Tibial artery (tissue), 4 donors: ENCODE data around the gene CIPC.

Experiments
- DNase-seq, 2 donors: peaks; one replicate each; pipeline ENCODE4 v3.0.0-alpha.2; 2019
- H3K27ac ChIP-seq, 2 donors: fragments of 200-600 bp; sonication (generic) in 1 of 2; 1 replicate in 1 of 2; 2 replicates in 1 of 2; pipeline ENCODE4 v1.5.1; 2018 to 2019; ENCODE audit warnings: mild to moderate bottlenecking in 1 of 2
- H3K27me3 ChIP-seq, 2 donors: fragments of 200-600 bp; sonication (generic) in 1 of 2; one replicate each; pipeline versions ENCODE4 v1.5.1 to v1.6.0; 2016 to 2019
- H3K36me3 ChIP-seq, 3 donors: fragments of 200-600 bp; sonication (generic) in 2 of 3; one replicate each; pipeline ENCODE4 v1.5.1; 2016 to 2019; ENCODE audit warnings: mild to moderate bottlenecking in 2 of 3
- H3K4me1 ChIP-seq, 4 donors: fragments of 200-600 bp; sonication (generic) in 2 of 4; 1 replicate in 3 of 4; 2 replicates in 1 of 4; pipeline ENCODE4 v1.5.1; 2016 to 2019
- H3K4me3 ChIP-seq, 2 donors: fragments of 200-600 bp; sonication (generic) in 1 of 2; 1 replicate in 1 of 2; 2 replicates in 1 of 2; pipeline ENCODE4 v1.5.1; 2018 to 2019; ENCODE audit warnings: mild to moderate bottlenecking in 2 of 2
- H3K9me3 ChIP-seq, 3 donors: fragments of 200-600 bp; sonication (generic) in 1 of 3; one replicate each; pipeline ENCODE4 v1.5.1; 2016 to 2019
- intact Hi-C: fragments of 100-400 bp; cut with DNase I; formaldehyde crosslinking; loops from one replicate; pipeline ENCODE4 v1.15.0; 2023; ENCODE audit warnings: low total_unique reads
- TF ChIP-seq, protein P1 (sequence below), 2 experiments: fragments of 200-600 bp in 1 of 2; fragments of 450-650 bp in 1 of 2; IDR thresholded peaks; one replicate each; pipeline ENCODE4 v1.5.1; 2017 to 2019; ENCODE audit warnings: antibody characterized with exemption in 2 of 2, mild to moderate bottlenecking in 1 of 2, moderate library complexity in 1 of 2

CIPC gene

DNA sequence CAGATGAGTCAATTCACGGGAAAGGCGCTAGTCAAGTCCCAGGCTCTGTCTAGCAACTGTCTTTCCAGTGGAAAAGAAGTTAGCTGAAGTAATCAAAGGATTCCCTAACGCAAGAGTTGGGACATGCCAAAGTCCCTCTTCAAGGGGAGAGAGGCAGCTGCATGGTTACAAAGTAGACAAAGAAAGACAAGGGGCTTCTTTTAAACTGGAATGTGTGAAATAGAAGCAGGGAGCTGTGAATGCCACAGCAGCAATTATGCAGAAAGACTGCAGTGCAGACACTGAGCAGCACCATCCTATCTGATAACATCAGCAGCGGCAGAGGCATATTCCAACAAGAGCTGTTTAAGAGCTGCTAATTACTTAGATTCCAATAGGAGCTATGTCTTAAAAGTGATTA lies 12.5 kb upstream of the CIPC start:
- TF ChIP-seq, protein P1, sequence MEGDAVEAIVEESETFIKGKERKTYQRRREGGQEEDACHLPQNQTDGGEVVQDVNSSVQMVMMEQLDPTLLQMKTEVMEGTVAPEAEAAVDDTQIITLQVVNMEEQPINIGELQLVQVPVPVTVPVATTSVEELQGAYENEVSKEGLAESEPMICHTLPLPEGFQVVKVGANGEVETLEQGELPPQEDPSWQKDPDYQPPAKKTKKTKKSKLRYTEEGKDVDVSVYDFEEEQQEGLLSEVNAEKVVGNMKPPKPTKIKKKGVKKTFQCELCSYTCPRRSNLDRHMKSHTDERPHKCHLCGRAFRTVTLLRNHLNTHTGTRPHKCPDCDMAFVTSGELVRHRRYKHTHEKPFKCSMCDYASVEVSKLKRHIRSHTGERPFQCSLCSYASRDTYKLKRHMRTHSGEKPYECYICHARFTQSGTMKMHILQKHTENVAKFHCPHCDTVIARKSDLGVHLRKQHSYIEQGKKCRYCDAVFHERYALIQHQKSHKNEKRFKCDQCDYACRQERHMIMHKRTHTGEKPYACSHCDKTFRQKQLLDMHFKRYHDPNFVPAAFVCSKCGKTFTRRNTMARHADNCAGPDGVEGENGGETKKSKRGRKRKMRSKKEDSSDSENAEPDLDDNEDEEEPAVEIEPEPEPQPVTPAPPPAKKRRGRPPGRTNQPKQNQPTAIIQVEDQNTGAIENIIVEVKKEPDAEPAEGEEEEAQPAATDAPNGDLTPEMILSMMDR (IDR thresholded peaks at IDR 0.05): no peak
- H3K27ac ChIP-seq: no peak overlapping the region
- intact Hi-C loops: no loop called here

DNA sequence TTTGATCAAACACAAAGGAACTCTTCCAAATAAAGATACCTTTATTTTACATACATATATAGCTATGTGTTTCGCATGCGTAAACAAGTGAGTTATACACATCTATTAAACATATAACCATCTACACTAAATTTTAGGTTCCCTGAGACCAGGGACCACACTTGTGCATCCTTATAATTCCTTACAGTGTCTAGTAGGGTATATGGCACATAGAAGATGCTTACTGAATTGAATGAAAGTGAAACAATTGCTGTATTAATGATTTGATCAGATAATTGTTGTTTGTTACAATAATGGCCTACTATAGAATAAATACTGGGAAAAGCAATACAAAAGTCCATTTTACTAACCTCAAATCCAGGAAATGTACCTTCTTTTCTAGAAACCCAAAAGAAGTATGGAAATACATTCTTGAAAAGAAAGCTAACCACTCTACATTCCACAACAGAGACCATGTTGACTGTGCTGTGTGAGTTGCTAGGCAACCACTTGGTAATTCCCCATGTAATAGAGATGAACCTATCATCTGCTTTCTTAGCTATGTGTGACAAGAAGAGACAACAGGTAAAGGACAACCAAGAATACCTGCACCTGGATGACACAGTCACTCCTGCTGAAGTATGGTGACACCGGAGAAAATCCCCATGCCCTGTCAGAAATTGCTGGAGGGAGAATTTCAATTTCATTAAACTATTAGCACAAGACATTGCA lies 11.9 kb upstream of the CIPC start:
- H3K27me3 ChIP-seq: peaks cover 0 to 6% of the 10 kb centered on the region in 2 donors
- H3K4me1 ChIP-seq: no peaks in the 10 kb centered on the region
- H3K36me3 ChIP-seq: no peaks in the 10 kb centered on the region
- H3K27ac ChIP-seq: no peak overlapping the region
- intact Hi-C loops: no loop called here
- no peak for DNase-seq
- H3K9me3 ChIP-seq: peaks cover 0 to 2% (median 1%) of the 10 kb centered on the region in 3 donors
- TF ChIP-seq, protein P1 (IDR thresholded peaks at IDR 0.05): no peak
- no peak overlapping the region for H3K4me3 ChIP-seq

More for the DNA sequence above, 12.5 kb upstream of the CIPC start:
- no peak for DNase-seq
- Histone ChIP-seq H3K4me3 (no peak overlapping the region), H3K9me3 (no peaks in the 10 kb centered on the region), H3K4me1 (no peaks in the 10 kb centered on the region), H3K36me3 (no peaks in the 10 kb centered on the region), H3K27me3 (peaks cover 0 to 6% of the 10 kb centered on the region in 2 donors)

DNA sequence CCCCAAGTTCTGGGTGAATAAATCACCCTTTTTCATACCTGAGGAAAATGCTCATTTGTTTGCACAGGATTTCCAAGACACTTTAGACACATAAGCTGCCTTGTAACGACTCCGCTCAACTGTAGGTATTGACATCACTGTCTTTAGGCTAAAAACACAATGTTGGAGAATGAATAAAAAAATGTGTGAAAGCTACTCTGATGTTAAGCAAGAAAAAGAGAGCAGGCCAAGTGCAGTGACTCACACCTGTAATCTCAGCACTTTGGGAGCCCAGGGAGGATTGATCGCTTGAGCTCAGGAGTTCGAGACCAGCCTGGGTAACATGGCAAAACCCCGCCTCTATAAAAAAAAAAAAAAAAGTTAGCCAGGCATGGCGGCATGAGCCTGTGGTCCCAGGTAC lies 11.1 kb upstream of the CIPC start:
- Histone ChIP-seq H3K4me1 (no peaks in the 10 kb centered on the region), H3K36me3 (no peaks in the 10 kb centered on the region), H3K4me3 (no peak overlapping the region), H3K9me3 (peaks cover 0 to 10% (median 9%) of the 10 kb centered on the region in 3 donors), H3K27ac (no peak overlapping the region), H3K27me3 (peaks cover 0 to 6% of the 10 kb centered on the region in 2 donors)
- DNase-seq: no peak
- intact Hi-C loops: no loop called here
- TF ChIP-seq, protein P1 (IDR thresholded peaks at IDR 0.05): no peak

DNA sequence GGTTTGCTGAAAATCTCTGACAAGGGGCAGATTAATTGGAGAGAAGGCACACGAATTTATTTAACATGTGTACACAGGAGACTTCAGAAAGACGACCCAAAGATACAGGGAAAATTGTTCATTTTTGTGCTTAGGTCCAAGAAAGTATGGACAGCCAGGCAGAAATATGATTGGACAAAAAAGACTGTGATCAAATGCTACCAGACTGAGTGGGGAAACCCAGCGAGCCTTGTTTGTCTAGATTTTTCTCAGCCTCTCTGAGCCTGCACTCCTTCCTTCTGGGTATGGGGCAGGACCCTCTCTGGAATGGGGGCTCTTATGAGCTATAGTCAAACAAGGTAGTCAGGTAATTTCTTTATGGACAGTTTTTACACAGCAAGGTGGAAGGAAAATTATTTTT lies 10.4 kb upstream of the CIPC start:
- Histone ChIP-seq H3K36me3 (no peaks in the 10 kb centered on the region), H3K4me3 (no peak overlapping the region), H3K4me1 (no peaks in the 10 kb centered on the region), H3K9me3 (peaks cover 0 to 10% (median 9%) of the 10 kb centered on the region in 3 donors), H3K27ac (no peak overlapping the region), H3K27me3 (peaks cover 0 to 6% of the 10 kb centered on the region in 2 donors)
- intact Hi-C loops: no loop called here
- TF ChIP-seq, protein P1 (IDR thresholded peaks at IDR 0.05): no peak
- no peak for DNase-seq

DNA sequence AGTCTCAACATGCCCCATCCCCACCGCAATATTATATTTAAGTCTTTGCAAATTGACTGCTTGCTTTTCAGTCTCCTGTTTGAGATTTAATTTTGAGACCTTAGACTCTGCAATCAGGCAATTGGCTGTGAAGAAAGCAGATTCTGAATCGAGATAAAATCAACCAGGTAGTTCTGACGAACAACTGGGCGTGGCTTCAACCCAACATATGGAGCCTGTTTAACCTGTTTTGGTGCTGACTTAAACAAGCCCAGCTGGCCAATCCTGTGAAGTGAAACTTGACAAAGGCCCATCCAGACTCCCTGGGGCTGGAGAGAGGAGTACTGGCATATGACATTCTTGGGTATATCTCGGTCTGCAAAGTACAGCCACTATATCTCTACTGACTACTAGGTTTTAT lies 9.8 kb upstream of the CIPC start:
- H3K4me1 ChIP-seq: no peaks in the 10 kb centered on the region
- H3K4me3 ChIP-seq: no peak overlapping the region
- peaks cover 0 to 10% (median 9%) of the 10 kb centered on the region in 3 donors for H3K9me3 ChIP-seq
- no peak overlapping the region for H3K27ac ChIP-seq
- H3K36me3 ChIP-seq: no peaks in the 10 kb centered on the region
- no peak for DNase-seq
- peaks cover 0 to 6% of the 10 kb centered on the region in 2 donors for H3K27me3 ChIP-seq
- TF ChIP-seq, protein P1 (IDR thresholded peaks at IDR 0.05): no peak
- intact Hi-C loops: no loop called here
